Mucosa of rectum (tissue), 2 donors: ENCODE data around the gene SKA2.

Source experiments
- H3K27ac ChIP-seq, 2 donors: one replicate each; pipeline ENCODE4 v1.7.0; 2013; ENCODE audit warnings: inconsistent platforms in 2 of 2, low read depth in 2 of 2, low read length in 2 of 2
- H3K27me3 ChIP-seq, 2 donors: one replicate each; pipeline ENCODE4 v1.7.0; 2013; ENCODE audit warnings: low read length in 2 of 2; ENCODE audit not compliant: control insufficient read depth in 2 of 2, insufficient read depth in 2 of 2
- H3K36me3 ChIP-seq, 2 donors: one replicate each; pipeline ENCODE4 v1.7.0; 2013; ENCODE audit warnings: low read length in 2 of 2; ENCODE audit not compliant: control insufficient read depth in 2 of 2, insufficient read depth in 2 of 2
- H3K4me1 ChIP-seq, 2 donors: one replicate each; pipeline ENCODE4 v1.7.0; 2013; ENCODE audit warnings: low read length in 2 of 2, mild to moderate bottlenecking in 1 of 2; ENCODE audit not compliant: control insufficient read depth in 2 of 2, insufficient read depth in 2 of 2
- H3K4me3 ChIP-seq, 2 donors: one replicate each; pipeline ENCODE4 v1.7.0; 2013; ENCODE audit warnings: low read length in 2 of 2
- H3K9ac ChIP-seq, 2 donors: one replicate each; pipeline ENCODE4 v1.7.0; 2013; ENCODE audit warnings: low read length in 2 of 2, low read depth in 1 of 2, mild to moderate bottlenecking in 1 of 2
- H3K9me3 ChIP-seq, 2 donors: one replicate each; pipeline ENCODE4 v1.7.0; 2013; ENCODE audit warnings: low read length in 2 of 2; ENCODE audit not compliant: control insufficient read depth in 2 of 2
- donor health status: healthy.
- donor health status: Normal muscosa, but diverticular disease.

The SKA2 gene

GRCh38 chr17:59074494-59074893 is 80.5 kb downstream of the SKA2 start:
- Histone ChIP-seq H3K27ac (no peak overlapping the region), H3K9me3 (no peaks in the 10 kb centered on the region), H3K4me1 (no peaks in the 10 kb centered on the region), H3K4me3 (no peak overlapping the region), H3K9ac (no peak overlapping the region), H3K27me3 (no peaks in the 10 kb centered on the region), H3K36me3 (peaks cover 7 to 29% of the 10 kb centered on the region in 2 donors)

- no peaks in the 10 kb centered on the region for H3K9me3 ChIP-seq
- no peaks in the 10 kb centered on the region for H3K4me1 ChIP-seq
- H3K36me3 ChIP-seq = peaks cover 6 to 31% of the 10 kb centered on the region in 2 donors
- no peak overlapping the region for H3K27ac ChIP-seq
- H3K4me3 ChIP-seq = no peak overlapping the region
- H3K9ac ChIP-seq = no peak overlapping the region
- H3K27me3 ChIP-seq = no peaks in the 10 kb centered on the region
Observed at GRCh38 chr17:59073972-59074371, 81.0 kb downstream of the SKA2 start.

DNA sequence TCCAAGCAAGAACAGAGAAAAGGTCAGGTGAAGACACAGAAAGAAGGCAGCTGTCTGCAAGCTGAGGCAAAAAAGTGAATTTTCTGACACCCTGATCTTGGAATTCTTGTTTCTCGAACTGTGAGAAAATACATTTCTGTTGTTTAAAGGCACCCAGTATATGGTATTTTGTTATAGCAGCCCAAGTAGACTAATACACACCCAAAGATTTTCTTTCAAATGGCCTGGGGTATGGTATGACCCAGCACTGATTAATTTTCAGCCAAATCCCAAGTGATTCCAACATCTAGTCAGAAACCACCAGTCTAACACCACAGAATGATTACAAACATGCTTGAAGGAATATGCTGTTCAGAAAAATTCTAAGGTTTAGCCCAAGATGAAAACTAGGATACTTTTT is 85.1 kb downstream of the SKA2 start:
- Histone ChIP-seq H3K36me3 (peaks cover 12 to 25% of the 10 kb centered on the region in 2 donors), H3K9ac (no peak overlapping the region), H3K27ac (no peak overlapping the region), H3K9me3 (no peaks in the 10 kb centered on the region), H3K4me3 (no peak overlapping the region), H3K27me3 (no peaks in the 10 kb centered on the region), H3K4me1 (no peaks in the 10 kb centered on the region)

DNA sequence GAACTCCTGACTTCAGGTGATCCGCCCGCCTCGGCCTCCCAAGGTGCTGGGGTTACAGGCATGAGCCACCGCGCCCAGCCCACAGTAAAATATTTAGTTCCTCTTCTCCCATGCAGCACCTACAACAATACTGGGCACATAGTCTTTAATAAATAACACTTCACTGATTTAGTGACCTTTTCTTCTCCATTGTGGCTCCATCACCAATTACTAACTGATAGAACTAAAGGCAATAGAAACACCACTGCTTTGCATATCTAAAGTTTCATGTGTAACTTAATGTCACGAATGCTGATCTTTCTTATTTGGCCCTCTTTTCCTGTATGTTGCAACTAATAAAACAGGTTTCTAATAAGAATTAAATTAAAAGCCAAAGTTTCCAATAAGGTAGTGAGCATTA is 87.2 kb downstream of the SKA2 start:
- peaks cover 9 to 20% of the 10 kb centered on the region in 2 donors for H3K36me3 ChIP-seq
- H3K9ac ChIP-seq = no peak overlapping the region
- no peaks in the 10 kb centered on the region for H3K9me3 ChIP-seq
- H3K27ac ChIP-seq = no peak overlapping the region
- H3K27me3 ChIP-seq = no peaks in the 10 kb centered on the region
- no peaks in the 10 kb centered on the region for H3K4me1 ChIP-seq
- no peak overlapping the region for H3K4me3 ChIP-seq

DNA sequence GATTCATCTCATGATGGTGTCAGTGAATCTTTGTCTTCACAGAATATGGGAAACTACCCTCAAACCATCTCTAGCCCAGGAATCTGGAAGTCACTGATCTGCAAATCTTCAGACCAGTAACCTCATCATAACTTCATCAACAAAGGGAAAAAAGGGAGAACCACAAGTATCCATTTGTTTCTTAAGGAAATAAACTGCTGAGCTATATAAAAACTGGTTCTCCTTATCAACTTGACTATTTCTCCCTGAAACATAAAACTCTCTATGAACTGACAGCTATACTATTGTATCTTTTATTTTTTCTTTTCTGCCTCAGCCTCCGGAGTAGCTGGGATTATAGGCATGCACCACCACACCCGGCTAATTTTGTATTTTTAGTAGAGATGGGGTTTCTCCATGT is 87.6 kb downstream of the SKA2 start:
- Histone ChIP-seq H3K4me1 (no peaks in the 10 kb centered on the region), H3K9me3 (no peaks in the 10 kb centered on the region), H3K4me3 (no peak overlapping the region), H3K9ac (no peak overlapping the region), H3K36me3 (peaks cover 9 to 20% of the 10 kb centered on the region in 2 donors), H3K27ac (no peak overlapping the region), H3K27me3 (no peaks in the 10 kb centered on the region)

GRCh38 chr17:59062509-59062908 is 92.5 kb downstream of the SKA2 start:
- Histone ChIP-seq H3K4me1 (no peaks in the 10 kb centered on the region), H3K27me3 (no peaks in the 10 kb centered on the region), H3K9me3 (no peaks in the 10 kb centered on the region), H3K27ac (no peak overlapping the region), H3K4me3 (no peak overlapping the region), H3K9ac (no peak overlapping the region), H3K36me3 (peaks cover 15 to 18% of the 10 kb centered on the region in 2 donors)
